HG02943 (cell line): Measurements from ENCODE around the gene ATG10.
"Not testable (repeated sequence)": the region's sequence is repeated elsewhere in the genome, so short reads cannot be mapped to it uniquely, and the experiment has no call there.

Experiments used
- ATAC-seq: cut with Tn5 transposase; IDR thresholded peaks from one replicate; pipeline ENCODE4 v1.9.1; 2021; ENCODE audit warnings: mild to moderate bottlenecking, low read depth, moderate library complexity; ENCODE audit not compliant: unreplicated experiment

The ATG10 gene

GRCh38 chr5:81980598-81981260 is 8.9 kb downstream of the ATG10 start:
- ATAC-seq, result no peak

- not testable (repeated sequence) for ATAC-seq
Measured at GRCh38 chr5:81982172-81982685, 10.4 kb downstream of the ATG10 start.

- ATAC-seq, result not testable (repeated sequence)
Measured at GRCh38 chr5:81983148-81983547, 11.3 kb downstream of the ATG10 start.

GRCh38 chr5:81983563-81983962 is 11.7 kb downstream of the ATG10 start:
- ATAC-seq, result not testable (repeated sequence)

GRCh38 chr5:81986126-81986525 is 14.3 kb downstream of the ATG10 start:
- no peak for ATAC-seq

GRCh38 chr5:81989204-81989603 is 17.4 kb downstream of the ATG10 start:
- no peak for ATAC-seq

GRCh38 chr5:81994679-81995078 is 22.9 kb downstream of the ATG10 start:
- ATAC-seq, result no peak

- no peak for ATAC-seq
Measured at GRCh38 chr5:81995407-81995806, 23.6 kb downstream of the ATG10 start.

- no peak for ATAC-seq
Measured at GRCh38 chr5:82004511-82004910, 32.7 kb downstream of the ATG10 start.

GRCh38 chr5:82009869-82010268 is 38.0 kb downstream of the ATG10 start:
- ATAC-seq, result not testable (repeated sequence)

GRCh38 chr5:82010696-82011095 is 38.9 kb downstream of the ATG10 start:
- ATAC-seq, result no peak

GRCh38 chr5:82011761-82012160 is 39.9 kb downstream of the ATG10 start:
- no peak for ATAC-seq

GRCh38 chr5:82014644-82015043 is 42.8 kb downstream of the ATG10 start:
- not testable (repeated sequence) for ATAC-seq

- ATAC-seq, result no peak
Measured at GRCh38 chr5:82018462-82018861, 46.6 kb downstream of the ATG10 start.

GRCh38 chr5:82019342-82020138 is 47.7 kb downstream of the ATG10 start:
- ATAC-seq, result no peak

GRCh38 chr5:82022499-82022898 is 50.7 kb downstream of the ATG10 start:
- ATAC-seq, result no peak

GRCh38 chr5:82023644-82024043 is 51.8 kb downstream of the ATG10 start:
- ATAC-seq, result no peak

GRCh38 chr5:82031220-82032119 is 59.6 kb downstream of the ATG10 start:
- ATAC-seq, result no peak

- ATAC-seq, result not testable (repeated sequence)
Measured at GRCh38 chr5:82042894-82043293, 71.1 kb downstream of the ATG10 start.

- ATAC-seq, result no peak
Measured at GRCh38 chr5:82044010-82044409, 72.2 kb downstream of the ATG10 start.
